Liver (tissue), 9 donors: ENCODE results near the gene EFHD1. TPM values are rescaled to one million over a fixed set of nuclear protein-coding genes. Genes with fewer than 3 reads are reported as not detected.

Experiments
- DNase-seq: peaks from one replicate; pipeline ENCODE4 v3.0.0-alpha.2; 2017; ENCODE audit warnings: low spot score
- H3K27ac ChIP-seq, 2 donors: one replicate each; pipeline ENCODE4 v1.7.0; 2013; ENCODE audit warnings: inconsistent platforms in 2 of 2, low read length in 2 of 2, control low read depth in 1 of 2, low read depth in 1 of 2, mild to moderate bottlenecking in 1 of 2
- H3K27me3 ChIP-seq, 4 donors: one replicate each; pipeline versions ENCODE4 v1.6.1 to v1.7.0; 2013; ENCODE audit warnings: low read length in 3 of 4, inconsistent platforms in 1 of 4, mild to moderate bottlenecking in 1 of 4, moderate library complexity in 1 of 4; ENCODE audit not compliant: control insufficient read depth in 4 of 4, insufficient read depth in 4 of 4
- H3K36me3 ChIP-seq, 4 donors: one replicate each; pipeline versions ENCODE4 v1.6.1 to v1.7.0; 2013; ENCODE audit warnings: low read length in 3 of 4, mild to moderate bottlenecking in 3 of 4, low read depth in 1 of 4, moderate library complexity in 1 of 4; ENCODE audit not compliant: control insufficient read depth in 4 of 4, insufficient read depth in 3 of 4
- H3K4me1 ChIP-seq, 4 donors: one replicate each; pipeline versions ENCODE4 v1.6.1 to v1.7.0; 2013; ENCODE audit warnings: low read length in 3 of 4, mild to moderate bottlenecking in 3 of 4, moderate library complexity in 1 of 4; ENCODE audit not compliant: control insufficient read depth in 4 of 4, insufficient read depth in 4 of 4
- H3K4me3 ChIP-seq, 3 donors: one replicate each; pipeline versions ENCODE4 v1.6.1 to v1.7.0; 2013; ENCODE audit warnings: low read length in 3 of 3, control low read depth in 1 of 3, low read depth in 1 of 3, mild to moderate bottlenecking in 1 of 3
- H3K9ac ChIP-seq, 2 donors: one replicate each; pipeline ENCODE4 v1.7.0; 2013; ENCODE audit warnings: low read length in 2 of 2, mild to moderate bottlenecking in 2 of 2, moderate library complexity in 2 of 2, control low read depth in 1 of 2, low read depth in 1 of 2
- H3K9me3 ChIP-seq, 4 donors: one replicate each; pipeline versions ENCODE4 v1.6.1 to v1.7.0; 2013; ENCODE audit warnings: low read length in 3 of 4; ENCODE audit not compliant: control insufficient read depth in 4 of 4
- EGR1 ChIP-seq, 2 donors: IDR thresholded peaks; 2 replicates each; pipeline ENCODE4 v1.6.1; 2016 to 2018; ENCODE audit warnings: antibody characterized with exemption in 2 of 2, low read depth in 2 of 2
- FOXA1 ChIP-seq: IDR thresholded peaks from 2 replicates; pipeline ENCODE4 v1.6.1; 2016; ENCODE audit warnings: antibody characterized with exemption
- GABPA ChIP-seq, 2 donors: IDR thresholded peaks in 1 of 2; conservative IDR thresholded peaks in 1 of 2; 2 replicates each; pipeline ENCODE4 v1.6.1; 2016; ENCODE audit warnings: antibody characterized with exemption in 2 of 2, mild to moderate bottlenecking in 1 of 2, moderate library complexity in 1 of 2
- HNF4G ChIP-seq: IDR thresholded peaks from 2 replicates; pipeline ENCODE4 v1.6.1; 2016; ENCODE audit warnings: antibody characterized with exemption
- NR2F2 ChIP-seq: IDR thresholded peaks from 2 replicates; pipeline ENCODE4 v1.6.1; 2016; ENCODE audit warnings: antibody characterized with exemption
- RXRA ChIP-seq, 2 donors: IDR thresholded peaks; 2 replicates each; pipeline ENCODE4 v1.6.1; 2017 to 2018; ENCODE audit warnings: antibody characterized with exemption in 2 of 2, mild to moderate bottlenecking in 1 of 2
- SP1 ChIP-seq: IDR thresholded peaks from 2 replicates; pipeline ENCODE4 v1.6.1; 2018; ENCODE audit warnings: antibody characterized with exemption, mild to moderate bottlenecking
- TAF1 ChIP-seq: conservative IDR thresholded peaks from 2 replicates; pipeline ENCODE4 v1.6.1; 2016; ENCODE audit warnings: antibody characterized with exemption, mild to moderate bottlenecking
- YY1 ChIP-seq: IDR thresholded peaks from 2 replicates; pipeline ENCODE4 v1.6.1; 2016; ENCODE audit warnings: antibody characterized with exemption, mild to moderate bottlenecking
- WGBS: extraction: QIAGEN DNeasy Blood & Tissue Kit; methylation state at CpG from one replicate; pipeline ENCODE4 v1.1.7; 2013; 5-methylcytosine and 5-hydroxymethylcytosine counted together
- polyA plus RNA-seq, 2 donors: library from polyadenylated mRNA; stranded (reverse) in 1 of 2; unstranded in 1 of 2; fragments of 200-250 nt in 1 of 2; fragments of >200 nt in 1 of 2; fragmentation: Nextera tagmentation in 1 of 2; extraction: Ambion mirVana in 1 of 2; gene quantifications; one replicate each; pipeline versions ENCODE4 v1.2.1 to v1.2.3, GENCODE V29; 2013 to 2015
- total RNA-seq, 2 donors: library from RNA; depleted of rRNA; stranded (reverse); fragments of >200 nt; gene quantifications; one replicate each; pipeline ENCODE4 v1.2.3, GENCODE V29; 2014
- TF ChIP-seq, protein P1 (sequence below): IDR thresholded peaks from 2 replicates; pipeline ENCODE4 v1.6.1; 2016; ENCODE audit warnings: antibody characterized with exemption, mild to moderate bottlenecking
- TF ChIP-seq, protein P2 (sequence below): IDR thresholded peaks from 2 replicates; pipeline ENCODE4 v1.6.1; 2016; ENCODE audit warnings: antibody characterized with exemption
- TF ChIP-seq, protein P3 (sequence below): fragments of 150-350 bp; IDR thresholded peaks from 2 replicates; pipeline ENCODE4 v1.5.1; 2017; ENCODE audit warnings: improper control_type of control experiment, low read depth, low read length; ENCODE audit not compliant: missing input control
- TF ChIP-seq, protein P4 (sequence below): IDR thresholded peaks from 2 replicates; pipeline ENCODE4 v1.6.1; 2016; ENCODE audit warnings: antibody characterized with exemption
- donor health status: healthy.
- donor health status: healthy.
- donor health status: healthy.
- donor health status: healthy.
- donor health status: healthy.

EFHD1 gene
- total and polyA plus RNA-seq, 4 donors = 3.3 to 28.5 (median 10.3) TPM

DNA sequence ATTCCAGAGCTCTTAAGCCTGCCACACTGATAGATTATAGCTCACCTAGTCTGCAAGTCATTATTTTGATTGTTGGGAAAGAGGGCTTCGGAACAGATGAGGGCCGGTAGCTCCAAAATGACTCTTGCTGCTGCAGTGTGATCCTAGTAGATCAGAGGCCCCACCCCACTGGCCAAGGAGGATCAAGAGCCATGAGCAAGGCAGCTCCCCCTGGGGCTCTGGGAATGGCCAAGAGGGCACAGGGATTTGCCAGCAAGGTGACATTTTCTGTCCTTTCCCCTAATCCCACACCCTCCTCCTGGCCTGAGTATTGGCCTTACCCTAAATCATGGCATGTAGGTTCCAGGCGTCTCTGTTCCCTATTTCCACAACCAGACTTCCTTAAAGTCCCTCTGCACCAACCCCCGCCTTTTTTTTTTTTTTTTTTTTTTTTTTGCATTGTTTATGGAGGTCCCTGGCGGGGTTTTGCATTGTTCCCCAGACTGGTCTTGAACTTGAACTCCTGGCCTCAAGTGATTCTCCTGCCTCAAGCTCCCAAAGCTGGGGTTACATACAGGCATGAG, 46.4 kb upstream of the EFHD1 start:
- WGBS = 93% methylated on average over 5 of the region's 5 CpGs
- TF ChIP-seq, protein P1, sequence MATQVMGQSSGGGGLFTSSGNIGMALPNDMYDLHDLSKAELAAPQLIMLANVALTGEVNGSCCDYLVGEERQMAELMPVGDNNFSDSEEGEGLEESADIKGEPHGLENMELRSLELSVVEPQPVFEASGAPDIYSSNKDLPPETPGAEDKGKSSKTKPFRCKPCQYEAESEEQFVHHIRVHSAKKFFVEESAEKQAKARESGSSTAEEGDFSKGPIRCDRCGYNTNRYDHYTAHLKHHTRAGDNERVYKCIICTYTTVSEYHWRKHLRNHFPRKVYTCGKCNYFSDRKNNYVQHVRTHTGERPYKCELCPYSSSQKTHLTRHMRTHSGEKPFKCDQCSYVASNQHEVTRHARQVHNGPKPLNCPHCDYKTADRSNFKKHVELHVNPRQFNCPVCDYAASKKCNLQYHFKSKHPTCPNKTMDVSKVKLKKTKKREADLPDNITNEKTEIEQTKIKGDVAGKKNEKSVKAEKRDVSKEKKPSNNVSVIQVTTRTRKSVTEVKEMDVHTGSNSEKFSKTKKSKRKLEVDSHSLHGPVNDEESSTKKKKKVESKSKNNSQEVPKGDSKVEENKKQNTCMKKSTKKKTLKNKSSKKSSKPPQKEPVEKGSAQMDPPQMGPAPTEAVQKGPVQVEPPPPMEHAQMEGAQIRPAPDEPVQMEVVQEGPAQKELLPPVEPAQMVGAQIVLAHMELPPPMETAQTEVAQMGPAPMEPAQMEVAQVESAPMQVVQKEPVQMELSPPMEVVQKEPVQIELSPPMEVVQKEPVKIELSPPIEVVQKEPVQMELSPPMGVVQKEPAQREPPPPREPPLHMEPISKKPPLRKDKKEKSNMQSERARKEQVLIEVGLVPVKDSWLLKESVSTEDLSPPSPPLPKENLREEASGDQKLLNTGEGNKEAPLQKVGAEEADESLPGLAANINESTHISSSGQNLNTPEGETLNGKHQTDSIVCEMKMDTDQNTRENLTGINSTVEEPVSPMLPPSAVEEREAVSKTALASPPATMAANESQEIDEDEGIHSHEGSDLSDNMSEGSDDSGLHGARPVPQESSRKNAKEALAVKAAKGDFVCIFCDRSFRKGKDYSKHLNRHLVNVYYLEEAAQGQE = no peak
- TF ChIP-seq FOXA1 = no peak
- TF ChIP-seq, protein P2, sequence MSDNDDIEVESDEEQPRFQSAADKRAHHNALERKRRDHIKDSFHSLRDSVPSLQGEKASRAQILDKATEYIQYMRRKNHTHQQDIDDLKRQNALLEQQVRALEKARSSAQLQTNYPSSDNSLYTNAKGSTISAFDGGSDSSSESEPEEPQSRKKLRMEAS = no peak
- no peak overlapping the region for H3K27ac ChIP-seq

DNA sequence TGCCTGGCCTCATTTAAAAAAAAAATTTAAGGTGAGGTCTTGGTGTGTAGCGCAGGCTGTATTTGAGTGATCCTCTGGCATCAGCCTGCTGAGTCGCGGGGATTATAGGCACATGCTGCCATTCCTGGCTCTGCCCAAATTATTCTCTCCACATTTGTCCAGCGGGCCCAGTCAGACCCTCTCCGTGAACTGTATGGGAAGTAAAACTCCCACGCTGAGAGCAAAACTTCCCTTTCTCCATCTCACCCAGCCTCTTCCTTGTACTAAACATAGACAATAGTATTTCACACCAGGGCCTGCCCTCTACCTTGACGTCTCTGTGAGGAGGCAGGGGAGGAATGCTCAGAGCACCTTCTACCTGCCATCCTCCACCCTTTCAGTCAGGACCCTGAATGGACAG, 45.9 kb upstream of the EFHD1 start:
- Histone ChIP-seq H3K27ac (no peak overlapping the region), H3K9me3 (no peaks in the 10 kb centered on the region), H3K36me3 (peaks cover 0 to 2% (median under 1%) of the 10 kb centered on the region in 4 donors), H3K4me1 (peaks cover 2 to 11% (median 6%) of the 10 kb centered on the region in 4 donors), H3K9ac (no peak overlapping the region), H3K27me3 (no peaks in the 10 kb centered on the region), H3K4me3 (no peak overlapping the region)
- no peak for DNase-seq
- 91% methylated on average over 7 of the region's 7 CpGs for WGBS
- TF ChIP-seq EGR1 (IDR thresholded peaks at IDR 0.05; ENCODE audit: low read depth in 2 of 2) = no peak
- no peak for TF ChIP-seq YY1
- no peak for TF ChIP-seq SP1
- no peak for TF ChIP-seq NR2F2
- no peak for TF ChIP-seq HNF4G
- TF ChIP-seq, protein P1 = no peak
- TF ChIP-seq, protein P3, sequence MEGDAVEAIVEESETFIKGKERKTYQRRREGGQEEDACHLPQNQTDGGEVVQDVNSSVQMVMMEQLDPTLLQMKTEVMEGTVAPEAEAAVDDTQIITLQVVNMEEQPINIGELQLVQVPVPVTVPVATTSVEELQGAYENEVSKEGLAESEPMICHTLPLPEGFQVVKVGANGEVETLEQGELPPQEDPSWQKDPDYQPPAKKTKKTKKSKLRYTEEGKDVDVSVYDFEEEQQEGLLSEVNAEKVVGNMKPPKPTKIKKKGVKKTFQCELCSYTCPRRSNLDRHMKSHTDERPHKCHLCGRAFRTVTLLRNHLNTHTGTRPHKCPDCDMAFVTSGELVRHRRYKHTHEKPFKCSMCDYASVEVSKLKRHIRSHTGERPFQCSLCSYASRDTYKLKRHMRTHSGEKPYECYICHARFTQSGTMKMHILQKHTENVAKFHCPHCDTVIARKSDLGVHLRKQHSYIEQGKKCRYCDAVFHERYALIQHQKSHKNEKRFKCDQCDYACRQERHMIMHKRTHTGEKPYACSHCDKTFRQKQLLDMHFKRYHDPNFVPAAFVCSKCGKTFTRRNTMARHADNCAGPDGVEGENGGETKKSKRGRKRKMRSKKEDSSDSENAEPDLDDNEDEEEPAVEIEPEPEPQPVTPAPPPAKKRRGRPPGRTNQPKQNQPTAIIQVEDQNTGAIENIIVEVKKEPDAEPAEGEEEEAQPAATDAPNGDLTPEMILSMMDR = no peak
- TF ChIP-seq RXRA (IDR thresholded peaks at IDR 0.05) = no peak
- TF ChIP-seq FOXA1 = no peak
- TF ChIP-seq GABPA (IDR thresholded peaks at IDR 0.05 in 1 of 2, conservative IDR thresholded peaks at IDR 0.05 in 1 of 2) = no peak
- TF ChIP-seq, protein P4, sequence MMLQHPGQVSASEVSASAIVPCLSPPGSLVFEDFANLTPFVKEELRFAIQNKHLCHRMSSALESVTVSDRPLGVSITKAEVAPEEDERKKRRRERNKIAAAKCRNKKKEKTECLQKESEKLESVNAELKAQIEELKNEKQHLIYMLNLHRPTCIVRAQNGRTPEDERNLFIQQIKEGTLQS = no peak
- TF ChIP-seq TAF1 = no peak

More for the DNA sequence above, 46.4 kb upstream of the EFHD1 start:
- Histone ChIP-seq H3K9ac (no peak overlapping the region), H3K9me3 (no peaks in the 10 kb centered on the region), H3K36me3 (peaks cover 0 to 5% (median 2%) of the 10 kb centered on the region in 4 donors), H3K4me1 (peaks cover 2 to 11% (median 6%) of the 10 kb centered on the region in 4 donors), H3K27me3 (no peaks in the 10 kb centered on the region), H3K4me3 (no peak overlapping the region)
- DNase-seq = no peak
